Ovary (tissue), 3 donors: Measurements from ENCODE around the gene CACNA1S.

Source experiments
- CTCF ChIP-seq, 3 donors: fragments of 450-650 bp in 2 of 3; fragments of 200-600 bp in 1 of 3; IDR thresholded peaks; one replicate each; pipeline versions ENCODE4 v1.5.1 to v1.8.0; 2016 to 2022; ENCODE audit warnings: antibody characterized with exemption in 3 of 3, mild to moderate bottlenecking in 1 of 3
- EP300 ChIP-seq: sonication (generic); formaldehyde crosslinking; IDR thresholded peaks from one replicate; pipeline ENCODE4 v1.6.1; 2017; ENCODE audit warnings: antibody characterized with exemption
- POLR2A ChIP-seq: fragments of 450-650 bp; IDR thresholded peaks from one replicate; pipeline ENCODE4 v1.6.1; 2017; ENCODE audit warnings: antibody characterized with exemption, mild to moderate bottlenecking, moderate library complexity
- donor health status: DM: no; HTN: no; CAD: no.

GRCh38 chr1:201131398-201131797 lies 19.2 kb upstream of the CACNA1S start:
- TF ChIP-seq CTCF (IDR thresholded peaks at IDR 0.05), result no peak
- no peak for TF ChIP-seq POLR2A
- no peak for TF ChIP-seq EP300
